Activated CD4-positive, alpha-beta T cell treated with anti-CD3 and anti-CD28 coated beads, Interleukin-2, amount 50 U/mL, for 24 hours (primary cell): ENCODE results near the gene NOC3L.

Experiments used
- DNase-seq, 2 donors: peaks; one replicate each; pipeline ENCODE4 v3.0.0-alpha.2; 2020; ENCODE audit warnings: low read depth in 1 of 2, low spot score in 1 of 2

Gene NOC3L

DNA sequence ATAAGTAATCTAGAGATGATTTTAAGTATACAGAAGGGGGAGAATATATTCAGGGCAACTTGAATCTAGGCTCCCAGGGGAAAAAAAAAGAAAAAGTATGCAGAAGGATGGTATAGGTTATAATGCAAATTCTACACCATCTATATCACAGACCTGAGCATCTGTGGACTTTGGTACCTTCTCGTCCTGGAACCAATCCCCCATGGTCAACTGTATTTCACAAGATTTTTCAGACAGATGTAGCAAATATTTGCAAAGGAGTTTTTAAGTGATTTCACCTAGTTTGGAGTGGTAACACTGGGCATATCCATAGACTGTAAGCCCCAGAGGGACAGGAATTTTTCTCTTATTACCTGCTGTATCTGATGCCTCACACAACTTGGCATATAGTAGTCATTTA, 58.8 kb downstream of the NOC3L start:
- DNase-seq = no peak

DNA sequence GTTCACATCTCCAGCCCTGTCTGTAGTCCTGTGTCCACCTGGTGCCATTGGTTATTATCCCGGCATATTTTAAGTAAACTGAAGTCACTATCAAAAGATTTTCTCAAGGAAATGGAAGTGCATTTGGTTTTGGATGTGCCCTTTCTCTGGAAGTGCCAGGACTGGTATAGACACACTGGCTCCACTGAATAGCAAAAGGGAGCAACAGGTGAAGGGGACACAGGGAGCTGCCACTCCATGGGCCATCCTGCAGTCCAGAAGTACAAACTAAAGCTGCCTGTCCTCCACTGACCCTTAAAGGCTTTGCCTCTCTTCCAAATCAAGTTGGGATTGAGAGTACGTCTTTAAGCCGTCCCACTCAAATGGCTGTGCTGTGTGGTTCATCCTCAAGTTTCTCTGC, 62.7 kb downstream of the NOC3L start:
- no peak for DNase-seq

DNA sequence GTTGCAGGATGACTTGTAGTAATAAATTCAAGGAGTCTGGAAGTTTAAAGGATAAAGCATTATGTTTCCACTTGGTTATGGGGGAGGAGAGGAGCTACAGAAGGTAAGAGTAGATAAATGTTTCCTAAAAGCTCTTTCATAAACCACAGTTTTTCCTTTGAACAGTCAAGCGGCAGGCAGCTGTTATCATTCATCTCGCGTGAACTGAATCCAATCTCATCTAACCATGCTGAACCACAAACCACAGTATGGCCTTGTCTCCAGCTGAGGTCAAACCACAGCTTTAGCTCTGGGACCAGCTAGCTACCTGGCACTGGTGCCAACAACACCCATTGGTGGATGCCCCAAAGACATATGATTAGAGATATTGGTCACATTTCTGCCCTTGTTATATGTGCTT, 63.3 kb downstream of the NOC3L start:
- no peak for DNase-seq

DNA sequence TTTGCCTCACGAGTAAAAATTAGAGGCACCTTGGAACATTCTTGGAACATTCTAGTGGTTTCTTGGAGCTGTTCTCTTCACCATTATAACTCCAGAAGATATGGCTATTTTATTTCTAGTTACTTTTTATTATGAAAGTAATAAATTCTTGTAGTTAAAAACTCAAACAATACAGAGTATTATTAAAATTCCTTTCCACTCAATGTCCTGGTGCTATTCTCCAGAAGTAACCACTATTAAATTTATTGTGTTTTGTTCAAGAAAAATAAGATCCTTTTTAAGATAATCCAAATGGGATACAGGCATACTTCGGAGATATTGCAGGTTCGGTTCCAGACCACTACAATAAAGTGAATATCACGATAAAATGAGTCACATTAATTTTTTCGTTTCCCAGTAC, 68.6 kb downstream of the NOC3L start:
- no peak for DNase-seq

DNA sequence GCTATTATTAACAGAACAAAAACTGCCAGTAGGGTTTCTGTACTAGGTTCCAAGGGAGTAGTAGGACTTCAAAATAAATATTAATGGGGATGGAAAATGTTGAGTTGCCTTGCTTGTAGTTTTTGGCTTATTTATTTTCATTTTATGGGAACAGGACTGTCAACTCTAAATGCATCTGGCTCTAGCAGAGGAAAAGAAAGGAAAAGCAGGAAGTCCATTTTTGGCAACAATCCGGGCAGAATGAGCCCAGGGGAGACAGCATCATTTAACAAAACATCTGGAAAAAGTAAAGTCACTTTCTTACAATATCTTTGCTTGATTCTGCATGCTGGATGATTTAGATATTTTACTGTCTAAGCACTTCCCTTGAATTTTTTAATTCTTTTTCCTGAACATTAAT, 69.4 kb downstream of the NOC3L start:
- DNase-seq = no peak

DNA sequence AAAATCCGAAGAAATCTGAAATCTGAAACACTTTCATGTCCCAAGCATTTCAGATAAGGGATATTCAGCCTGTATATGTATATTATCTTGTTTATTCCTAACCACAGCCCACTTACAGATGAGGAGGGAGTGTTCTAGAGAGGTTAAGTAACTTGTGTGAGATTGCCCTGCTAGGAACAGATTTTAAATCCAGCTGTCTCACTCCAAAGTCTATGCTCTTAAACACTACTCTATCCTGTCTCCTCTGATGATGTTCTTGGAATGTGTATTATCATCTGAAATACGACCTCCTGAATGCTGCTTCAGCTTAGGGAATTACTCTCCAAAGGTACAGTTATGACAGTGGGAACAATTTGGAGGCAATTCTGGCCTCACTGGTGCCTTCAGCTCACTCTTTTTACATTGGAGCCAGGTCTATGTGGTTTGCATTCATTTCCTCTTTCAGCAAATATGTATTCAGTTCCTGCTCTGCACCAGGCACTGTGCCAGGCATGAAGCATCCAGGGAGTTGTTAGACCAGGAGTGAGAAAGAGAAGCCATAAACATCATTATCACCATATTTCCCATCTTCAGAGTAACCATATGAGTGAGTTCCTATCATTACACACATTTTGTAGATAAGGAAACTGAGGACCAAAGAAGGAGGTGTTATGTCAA, 70.2 kb downstream of the NOC3L start:
- DNase-seq = no peak

DNA sequence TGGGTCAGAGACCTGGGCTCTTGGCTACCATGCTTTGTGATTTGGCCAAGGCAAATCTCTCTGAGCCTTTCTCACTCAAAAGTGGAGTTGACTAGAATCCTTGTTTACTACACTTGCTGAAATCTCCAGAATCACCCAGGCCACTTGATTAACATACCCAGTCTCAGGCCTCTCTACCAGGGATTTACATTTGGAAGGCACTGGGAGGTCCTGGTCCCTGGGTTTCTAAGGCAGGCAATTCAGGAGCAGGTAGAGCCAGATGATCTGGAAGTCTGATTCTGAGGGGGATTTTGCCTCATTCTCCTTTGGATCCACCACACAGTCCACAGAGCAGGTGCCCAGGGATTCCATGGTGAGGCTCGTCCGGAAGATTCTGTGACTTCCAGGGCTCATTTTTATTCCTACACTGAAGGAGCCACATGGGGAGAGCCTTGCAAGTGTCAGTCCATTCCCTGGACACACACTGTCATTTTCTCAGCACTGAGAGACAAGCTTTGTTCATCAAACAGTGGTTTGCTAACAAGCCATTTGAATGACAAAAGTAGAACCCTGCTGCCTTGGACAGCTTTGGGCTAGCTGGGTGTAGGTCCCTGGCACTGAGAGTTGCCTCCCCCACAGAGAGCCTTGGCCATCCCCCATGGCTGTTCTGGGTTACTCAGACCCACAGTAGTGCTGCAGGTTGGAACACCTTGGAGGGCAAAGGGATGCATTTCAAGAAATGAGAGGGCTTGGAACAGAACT, 74.2 kb downstream of the NOC3L start:
- no peak for DNase-seq

DNA sequence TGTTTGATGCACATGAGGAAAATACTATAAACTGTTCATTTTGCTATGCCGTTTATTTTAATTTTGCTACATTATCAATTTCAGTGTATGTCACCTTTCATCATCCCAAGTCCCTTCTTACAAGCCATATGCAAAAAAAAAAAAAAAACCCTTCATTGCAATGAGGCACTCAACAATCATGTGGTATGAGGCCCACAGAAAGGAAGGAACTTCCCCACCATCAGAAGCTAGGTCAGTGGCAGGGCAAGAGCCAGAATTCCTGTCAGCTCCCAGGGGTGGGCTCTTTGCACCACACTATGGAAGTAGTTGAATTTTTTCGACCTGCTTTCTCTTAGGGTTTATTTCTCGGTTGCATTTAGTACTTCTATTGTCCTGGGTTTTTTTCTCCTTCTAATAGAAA, 75.4 kb downstream of the NOC3L start:
- DNase-seq = no peak

DNA sequence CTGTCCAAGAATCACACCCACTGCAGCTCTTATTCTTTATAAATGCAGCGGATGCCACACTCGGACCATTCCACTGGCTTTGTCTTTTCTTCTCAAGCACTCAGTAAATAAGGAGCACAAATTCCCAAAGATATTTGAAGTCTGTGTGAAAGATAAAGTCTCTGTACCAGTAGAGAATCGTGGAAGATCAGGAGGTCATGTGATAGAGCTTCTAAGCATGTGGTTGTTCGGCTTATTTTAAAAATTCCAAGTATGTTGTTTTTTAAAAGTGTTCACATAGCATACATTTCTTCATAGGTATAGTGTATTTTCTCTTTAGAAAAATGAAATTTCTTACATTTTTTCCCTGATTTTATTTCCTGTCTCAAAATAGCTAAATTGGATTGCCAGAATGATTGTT, 75.8 kb downstream of the NOC3L start:
- no peak for DNase-seq

DNA sequence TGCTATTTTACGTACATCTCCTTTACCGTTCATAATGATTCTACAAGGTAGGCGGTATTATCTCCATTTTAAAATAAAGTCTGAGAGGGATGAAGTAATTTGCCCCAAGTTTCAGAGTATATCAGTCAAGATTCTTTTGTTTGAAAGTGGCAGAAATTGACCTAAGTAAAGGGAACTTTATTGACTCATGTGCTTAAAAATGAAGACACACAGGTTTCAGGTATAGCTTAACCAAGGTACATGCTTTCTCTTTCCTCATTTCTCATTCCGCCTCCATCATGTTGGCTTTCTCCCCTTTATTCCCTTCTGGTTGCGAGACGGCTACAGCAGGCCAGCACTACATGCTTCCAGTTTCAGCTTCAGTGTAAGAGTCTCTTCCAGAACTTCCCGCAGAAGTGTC, 77.5 kb downstream of the NOC3L start:
- no peak for DNase-seq
